HG02973 (cell line): ENCODE results near the gene KIAA1614.

ENCODE experiments used
- ATAC-seq: cut with Tn5 transposase; IDR thresholded peaks from one replicate; pipeline ENCODE4 v1.9.1; 2021; ENCODE audit warnings: moderate library complexity; ENCODE audit not compliant: unreplicated experiment

Gene KIAA1614

GRCh38 chr1:180994262-180994661, 81.6 kb downstream of the KIAA1614 start:
- no peak for ATAC-seq

- ATAC-seq, result no peak
Measured at GRCh38 chr1:180997843-180998504, 85.3 kb downstream of the KIAA1614 start.
